Dedifferentiated amniotic fluid mesenchymal stem cell (primary cell): Measurements from ENCODE around the gene KSR1.

ENCODE experiments used
- DNase-seq: peaks from one replicate; pipeline ENCODE4 v3.0.0-alpha.2; 2016; ENCODE audit errors: extremely low spot score

The KSR1 gene

GRCh38 chr17:27535178-27535928 lies 79.1 kb downstream of the KSR1 start:
- DNase-seq: no peak

GRCh38 chr17:27535975-27536374 lies 79.7 kb downstream of the KSR1 start:
- DNase-seq: no peak

GRCh38 chr17:27536781-27537180 lies 80.5 kb downstream of the KSR1 start:
- DNase-seq: no peak

GRCh38 chr17:27538156-27538955 lies 82.1 kb downstream of the KSR1 start:
- DNase-seq: no peak

- no peak for DNase-seq
Observed at GRCh38 chr17:27539152-27539551, 82.9 kb downstream of the KSR1 start.

- DNase-seq: no peak
Observed at GRCh38 chr17:27539794-27540317, 83.6 kb downstream of the KSR1 start.

GRCh38 chr17:27540318-27541101 lies 84.3 kb downstream of the KSR1 start:
- DNase-seq: peak; percentile 91

- DNase-seq: no peak
Observed at GRCh38 chr17:27541301-27542023, 85.2 kb downstream of the KSR1 start.

GRCh38 chr17:27542841-27543463 lies 86.7 kb downstream of the KSR1 start:
- no peak for DNase-seq

GRCh38 chr17:27543464-27543856 lies 87.2 kb downstream of the KSR1 start:
- DNase-seq: no peak

GRCh38 chr17:27543958-27544349 lies 87.7 kb downstream of the KSR1 start:
- no peak for DNase-seq

- DNase-seq: no peak
Observed at GRCh38 chr17:27544350-27545131, 88.3 kb downstream of the KSR1 start.

- DNase-seq: no peak
Observed at GRCh38 chr17:27545562-27546229, 89.4 kb downstream of the KSR1 start.

GRCh38 chr17:27546624-27547300 lies 90.5 kb downstream of the KSR1 start:
- DNase-seq: no peak

- no peak for DNase-seq
Observed at GRCh38 chr17:27547301-27547683, 91.0 kb downstream of the KSR1 start.

GRCh38 chr17:27548369-27548768 lies 92.1 kb downstream of the KSR1 start:
- no peak for DNase-seq

- DNase-seq: no peak
Observed at GRCh38 chr17:27549251-27549893, 93.1 kb downstream of the KSR1 start.

- DNase-seq: no peak
Observed at GRCh38 chr17:27550291-27550930, 94.2 kb downstream of the KSR1 start.
